ENCODE measurements around the gene ATRNL1. TPM values are rescaled to one million over a fixed set of nuclear protein-coding genes. Genes with fewer than 3 reads are reported as not detected.

Gene ATRNL1
- total RNA-seq, 2 donors from 2014 or later: 4.1 to 4.5 TPM

DNA sequence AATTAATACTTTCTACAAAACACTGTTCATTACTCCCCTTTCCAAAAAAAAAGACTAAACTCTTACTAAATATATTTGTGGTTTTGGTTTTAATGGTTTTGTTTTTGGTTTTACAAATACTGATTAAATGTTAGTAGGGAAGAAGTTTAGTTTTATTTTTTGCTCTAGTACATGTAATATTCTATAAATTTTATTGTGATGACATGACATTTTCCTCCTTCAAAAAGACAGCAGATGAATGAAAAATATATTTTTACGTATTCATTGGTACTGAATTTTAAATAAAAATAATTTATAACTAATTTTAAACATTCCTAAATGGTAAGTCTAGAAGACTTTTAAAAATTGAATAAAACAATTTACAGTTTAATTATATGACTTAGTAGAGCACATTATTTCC is 667.0 kb downstream of the ATRNL1 start:
- TF ChIP-seq, protein P1, sequence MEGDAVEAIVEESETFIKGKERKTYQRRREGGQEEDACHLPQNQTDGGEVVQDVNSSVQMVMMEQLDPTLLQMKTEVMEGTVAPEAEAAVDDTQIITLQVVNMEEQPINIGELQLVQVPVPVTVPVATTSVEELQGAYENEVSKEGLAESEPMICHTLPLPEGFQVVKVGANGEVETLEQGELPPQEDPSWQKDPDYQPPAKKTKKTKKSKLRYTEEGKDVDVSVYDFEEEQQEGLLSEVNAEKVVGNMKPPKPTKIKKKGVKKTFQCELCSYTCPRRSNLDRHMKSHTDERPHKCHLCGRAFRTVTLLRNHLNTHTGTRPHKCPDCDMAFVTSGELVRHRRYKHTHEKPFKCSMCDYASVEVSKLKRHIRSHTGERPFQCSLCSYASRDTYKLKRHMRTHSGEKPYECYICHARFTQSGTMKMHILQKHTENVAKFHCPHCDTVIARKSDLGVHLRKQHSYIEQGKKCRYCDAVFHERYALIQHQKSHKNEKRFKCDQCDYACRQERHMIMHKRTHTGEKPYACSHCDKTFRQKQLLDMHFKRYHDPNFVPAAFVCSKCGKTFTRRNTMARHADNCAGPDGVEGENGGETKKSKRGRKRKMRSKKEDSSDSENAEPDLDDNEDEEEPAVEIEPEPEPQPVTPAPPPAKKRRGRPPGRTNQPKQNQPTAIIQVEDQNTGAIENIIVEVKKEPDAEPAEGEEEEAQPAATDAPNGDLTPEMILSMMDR (IDR thresholded peaks at IDR 0.05): no peak
- H3K27ac ChIP-seq: no peak overlapping the region

DNA sequence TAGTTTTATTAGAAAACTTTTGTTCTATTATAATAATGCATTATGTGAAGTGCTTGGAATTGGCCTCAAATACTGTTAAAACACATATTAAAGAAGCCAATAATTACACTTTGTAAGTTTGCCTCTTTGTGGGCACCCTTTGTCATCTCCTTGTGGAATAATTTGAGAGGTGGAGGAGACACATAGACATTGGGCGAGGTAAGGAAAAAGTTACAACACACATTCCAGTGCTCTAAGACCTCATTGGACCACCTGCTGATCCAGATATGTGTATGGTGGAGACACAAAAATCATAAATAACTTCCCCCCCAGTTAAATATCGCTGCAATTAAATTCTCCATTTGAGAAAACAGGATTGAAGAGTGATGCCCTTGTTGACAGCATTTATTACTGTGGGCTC is 668.0 kb downstream of the ATRNL1 start:
- DNase-seq (ENCODE audit: low spot score): no peak
- Histone ChIP-seq H3K27ac (no peak overlapping the region), H3K9me3 (no peaks in the 10 kb centered on the region), H3K27me3 (no peaks in the 10 kb centered on the region), H3K4me3 (no peak overlapping the region), H3K36me3 (no peaks in the 10 kb centered on the region), H3K4me1 (no peaks in the 10 kb centered on the region)
- TF ChIP-seq, protein P1 (IDR thresholded peaks at IDR 0.05): no peak

More for the DNA sequence above, 667.0 kb downstream of the ATRNL1 start:
- no peak overlapping the region for H3K4me3 ChIP-seq
- H3K4me1 ChIP-seq: no peaks in the 10 kb centered on the region
- H3K27me3 ChIP-seq: no peaks in the 10 kb centered on the region
- H3K9me3 ChIP-seq: no peaks in the 10 kb centered on the region
- DNase-seq (ENCODE audit: low spot score): no peak
- no peaks in the 10 kb centered on the region for H3K36me3 ChIP-seq

DNA sequence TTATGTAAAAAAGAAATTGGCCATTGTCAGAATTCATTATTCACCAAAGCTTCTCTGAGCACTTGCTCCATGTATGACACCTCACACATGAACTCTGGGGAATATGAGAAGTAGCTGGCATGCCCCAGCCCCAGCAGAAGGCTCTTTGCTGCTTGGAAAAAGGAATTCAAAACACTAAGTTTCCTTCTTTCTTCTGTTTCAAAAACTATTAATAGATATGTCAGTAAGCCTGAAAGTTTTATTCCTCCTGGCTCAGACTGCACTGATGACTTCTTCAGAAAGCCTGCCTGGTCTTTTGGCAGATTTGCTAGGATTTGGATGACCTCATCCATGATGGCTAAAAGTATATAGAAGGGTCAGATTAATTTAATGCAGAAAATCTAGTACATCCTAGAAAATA is 668.9 kb downstream of the ATRNL1 start:
- Histone ChIP-seq H3K36me3 (no peaks in the 10 kb centered on the region), H3K4me1 (no peaks in the 10 kb centered on the region), H3K27ac (no peak overlapping the region), H3K9me3 (no peaks in the 10 kb centered on the region), H3K4me3 (no peak overlapping the region), H3K27me3 (no peaks in the 10 kb centered on the region)
- no peak for DNase-seq (ENCODE audit: low spot score)
- TF ChIP-seq, protein P1 (IDR thresholded peaks at IDR 0.05): no peak

DNA sequence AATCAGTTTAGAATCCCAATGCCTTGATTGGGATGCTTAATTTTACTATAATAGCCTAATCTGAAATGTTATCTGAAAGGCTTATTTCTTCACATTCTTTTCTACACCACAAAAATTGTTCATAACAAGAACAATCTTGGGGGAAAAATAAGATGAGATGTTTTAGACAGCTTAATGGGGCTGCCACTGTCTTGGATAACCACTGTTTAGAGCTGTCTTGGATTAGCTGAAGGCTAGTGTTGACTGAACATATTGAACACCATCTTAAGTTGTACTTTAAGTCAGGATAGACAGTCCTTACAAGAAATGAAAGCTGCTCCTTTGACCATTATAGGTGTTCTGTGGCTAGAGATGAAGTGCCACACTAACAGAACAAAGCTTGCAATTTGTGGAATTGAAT is 678.6 kb downstream of the ATRNL1 start:
- Histone ChIP-seq H3K4me3 (no peak overlapping the region), H3K4me1 (no peaks in the 10 kb centered on the region), H3K36me3 (no peaks in the 10 kb centered on the region), H3K9me3 (no peaks in the 10 kb centered on the region), H3K27me3 (no peaks in the 10 kb centered on the region), H3K27ac (no peak overlapping the region)
- DNase-seq (ENCODE audit: low spot score): no peak
- TF ChIP-seq, protein P1 (IDR thresholded peaks at IDR 0.05): no peak

DNA sequence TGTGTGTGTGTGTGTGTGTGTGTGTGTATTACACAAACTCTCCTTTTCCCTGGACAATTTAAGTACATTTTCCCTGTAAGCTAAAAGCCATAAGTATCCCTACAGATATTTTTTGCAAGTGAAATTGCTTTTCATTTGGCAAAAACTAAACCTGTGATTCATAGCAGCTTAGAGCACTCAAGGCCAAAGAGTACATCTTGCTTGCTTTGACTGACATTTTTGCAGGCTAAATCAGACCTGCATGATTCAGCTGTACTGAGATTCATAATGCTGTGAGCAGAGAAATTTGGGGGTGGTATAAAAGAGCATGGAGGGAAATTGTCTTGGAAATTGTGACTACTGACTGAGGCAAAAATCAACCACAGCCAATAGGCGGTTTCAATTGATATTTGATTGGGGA is 679.4 kb downstream of the ATRNL1 start:
- Histone ChIP-seq H3K27me3 (no peaks in the 10 kb centered on the region), H3K9me3 (no peaks in the 10 kb centered on the region), H3K4me1 (no peaks in the 10 kb centered on the region), H3K27ac (no peak overlapping the region), H3K4me3 (no peak overlapping the region), H3K36me3 (no peaks in the 10 kb centered on the region)
- DNase-seq (ENCODE audit: low spot score): no peak
- TF ChIP-seq, protein P1 (IDR thresholded peaks at IDR 0.05): no peak

DNA sequence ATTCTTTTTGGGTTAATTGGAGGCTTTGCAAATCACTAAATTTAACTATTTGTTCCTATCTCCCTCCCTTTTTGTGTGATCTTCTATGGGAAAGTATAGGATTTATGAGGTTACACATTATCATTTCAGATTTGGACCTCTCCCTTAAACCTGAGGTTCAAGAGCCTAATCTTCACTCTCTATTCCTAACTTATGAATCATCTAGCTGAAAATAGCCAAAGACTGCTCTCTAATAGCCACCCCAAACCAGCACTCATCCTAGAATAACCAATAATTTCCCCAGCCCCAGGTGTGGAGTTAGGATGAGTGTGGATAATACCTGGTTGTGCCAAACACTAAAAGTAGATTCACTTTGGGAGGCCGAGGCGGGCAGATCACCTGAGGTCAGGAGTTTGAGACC is 680.7 kb downstream of the ATRNL1 start:
- TF ChIP-seq, protein P1 (IDR thresholded peaks at IDR 0.05): no peak
- Histone ChIP-seq H3K36me3 (no peaks in the 10 kb centered on the region), H3K9me3 (no peaks in the 10 kb centered on the region), H3K4me3 (no peak overlapping the region), H3K27me3 (no peaks in the 10 kb centered on the region), H3K4me1 (no peaks in the 10 kb centered on the region), H3K27ac (no peak overlapping the region)
- DNase-seq (ENCODE audit: low spot score): no peak

All from right atrium auricular region (tissue), 2 donors.